SH-SY5Y (cell line): Measurements from ENCODE around the gene MAPK10.

Experiments
- GATA2 ChIP-seq: IDR thresholded peaks from 2 replicates; pipeline ENCODE4 v1.6.1; 2011; ENCODE audit warnings: mild to moderate bottlenecking, low read depth, low read length
- GATA3 ChIP-seq: IDR thresholded peaks from 2 replicates; pipeline ENCODE4 v1.6.1; 2011; ENCODE audit warnings: low read depth, mild to moderate bottlenecking, low read length, moderate library complexity

DNA sequence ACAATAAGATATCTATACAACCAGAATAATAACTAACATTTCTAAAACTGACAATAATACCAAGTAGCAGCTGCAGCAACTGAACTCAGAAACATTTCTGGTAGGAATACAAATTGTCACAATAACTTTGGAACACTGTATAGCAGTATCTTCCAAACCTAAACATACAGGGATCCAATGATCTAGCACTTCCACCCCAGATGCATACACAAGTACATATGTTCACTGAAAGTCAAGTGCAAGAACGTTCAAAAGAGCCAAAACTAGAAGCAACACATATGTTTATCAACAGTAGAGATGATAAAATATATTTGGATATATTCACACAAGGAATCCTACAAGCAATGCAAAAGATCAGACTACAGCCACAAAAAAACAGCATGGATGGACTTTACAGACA lies 46.2 kb downstream of the MAPK10 start:
- TF ChIP-seq GATA3 (no peak), GATA2 (no peak)
